Measurements from ENCODE around the gene ACSS3.
"Not testable (repeated sequence)": the region's sequence is repeated elsewhere in the genome, so short reads cannot be mapped to it uniquely, and the experiment has no call there.

ACSS3 gene

GRCh38 chr12:81077686-81078441 is at the start of gene ACSS3:
Gene ACSS3, plus strand, starts transcription at chr12:81078079. Its CDS starts 42 bp downstream, at chr12:81078121.
- DNase-seq: no peak

GRCh38 chr12:81034926-81035325 is 43.0 kb upstream of the ACSS3 start:
- no peak for DNase-seq

GRCh38 chr12:81039231-81039630 is 38.6 kb upstream of the ACSS3 start:
- DNase-seq: no peak

GRCh38 chr12:81043979-81044740 is 33.7 kb upstream of the ACSS3 start:
- no peak for DNase-seq

- not testable (repeated sequence) for DNase-seq
These were observed 12.9 kb upstream of the ACSS3 start for GRCh38 chr12:81064971-81065370.

- no peak for DNase-seq
These were observed 7.0 kb upstream of the ACSS3 start for GRCh38 chr12:81070846-81071245.

GRCh38 chr12:81075539-81075938 is 2.3 kb upstream of the ACSS3 start:
- no peak for DNase-seq

- DNase-seq: no peak
These were observed 572 bp upstream of the ACSS3 start for GRCh38 chr12:81077329-81077685.

GRCh38 chr12:81078469-81079196 is 754 bp downstream of the ACSS3 start:
- DNase-seq: no peak

- DNase-seq: no peak
These were observed 1.6 kb downstream of the ACSS3 start for GRCh38 chr12:81079280-81080076.

GRCh38 chr12:81080431-81080983 is 2.6 kb downstream of the ACSS3 start:
- DNase-seq: no peak

GRCh38 chr12:81081726-81082125 is 3.8 kb downstream of the ACSS3 start:
- DNase-seq: no peak

- DNase-seq: no peak
These were observed 5.1 kb downstream of the ACSS3 start for GRCh38 chr12:81083018-81083417.

- DNase-seq: no peak
These were observed 6.1 kb downstream of the ACSS3 start for GRCh38 chr12:81083906-81084513.

GRCh38 chr12:81084811-81085350 is 7.0 kb downstream of the ACSS3 start:
- DNase-seq: no peak

GRCh38 chr12:81085832-81086231 is 8.0 kb downstream of the ACSS3 start:
- no peak for DNase-seq

GRCh38 chr12:81086342-81086741 is 8.5 kb downstream of the ACSS3 start:
- DNase-seq: no peak

GRCh38 chr12:81088221-81088620 is 10.3 kb downstream of the ACSS3 start:
- no peak for DNase-seq

GRCh38 chr12:81089412-81089811 is 11.5 kb downstream of the ACSS3 start:
- no peak for DNase-seq

GRCh38 chr12:81092053-81092452 is 14.2 kb downstream of the ACSS3 start:
- no peak for DNase-seq

GRCh38 chr12:81094718-81095360 is 17.0 kb downstream of the ACSS3 start:
- DNase-seq: no peak

All from NCI-H1092 (cell line).